ENCODE results near the gene PTPRN.

The PTPRN gene

DNA sequence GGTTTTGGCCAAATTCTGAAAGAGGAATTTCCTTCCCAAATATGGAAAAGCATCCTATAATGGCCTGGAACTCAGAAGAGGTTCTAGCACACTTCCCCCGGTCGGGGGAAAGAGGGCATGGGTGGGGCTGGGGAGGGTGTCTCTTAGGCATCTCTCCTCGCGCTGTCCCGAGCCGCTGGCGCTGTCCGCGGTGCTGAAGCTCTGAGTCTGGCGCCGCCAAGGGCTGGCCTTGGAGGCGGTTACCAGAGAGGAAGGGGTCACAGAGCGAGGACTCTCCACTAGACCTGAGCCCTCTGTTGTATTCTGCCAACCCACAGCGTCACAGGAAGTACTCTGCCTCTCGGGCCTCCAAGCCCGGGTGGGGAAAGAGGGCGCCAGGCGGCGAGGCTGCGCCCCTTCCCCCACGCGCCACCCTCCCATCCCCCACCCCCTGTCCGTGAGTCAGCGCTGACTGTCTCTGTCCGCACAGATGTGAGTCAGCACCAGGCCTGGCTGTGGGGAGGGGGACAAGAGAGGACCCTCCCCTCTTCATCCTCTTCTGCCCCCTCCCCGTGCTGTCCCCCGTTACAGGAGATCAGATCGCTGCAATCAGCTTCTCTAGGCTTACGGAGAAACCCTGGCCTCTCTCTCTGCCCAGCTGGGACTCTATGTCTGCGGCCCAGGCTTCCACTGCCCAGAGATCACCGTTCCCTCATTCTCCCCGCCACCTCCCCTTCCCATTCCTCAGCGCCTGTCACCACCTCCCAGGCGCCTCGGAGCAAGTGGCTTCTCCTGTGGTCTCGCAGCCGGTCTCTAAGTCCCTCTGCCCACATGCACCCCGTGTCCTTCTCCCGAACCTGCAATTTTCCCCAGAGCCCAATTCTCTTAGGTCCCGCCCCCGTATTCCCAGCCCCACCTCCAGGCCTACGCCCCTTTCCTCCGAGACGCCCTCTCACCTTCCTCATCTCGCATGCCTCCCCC is 779 bp downstream of the PTPRN start:
- peak; percentile 41 for DNase-seq (ENCODE audit: low spot score)

DNA sequence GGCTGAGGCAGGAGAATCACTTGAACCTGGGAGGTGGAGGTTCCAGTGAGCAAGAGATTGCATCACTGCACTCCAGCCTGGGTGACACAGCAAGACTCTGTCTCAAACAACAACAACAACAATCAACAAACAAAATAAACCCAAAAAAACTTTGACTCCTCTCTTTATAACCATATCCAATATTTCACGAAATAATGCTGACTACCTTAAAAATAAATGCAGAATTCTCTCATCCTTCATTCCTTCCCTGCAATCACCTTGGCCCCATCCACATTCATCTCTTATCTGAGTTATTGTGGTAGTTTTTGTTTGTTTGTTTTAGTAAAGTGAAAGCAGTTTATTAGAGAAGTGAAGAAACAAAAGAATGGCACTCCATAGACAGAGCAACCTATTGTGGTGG is 3.2 kb downstream of the PTPRN start:
- no peak for DNase-seq (ENCODE audit: low spot score)

DNA sequence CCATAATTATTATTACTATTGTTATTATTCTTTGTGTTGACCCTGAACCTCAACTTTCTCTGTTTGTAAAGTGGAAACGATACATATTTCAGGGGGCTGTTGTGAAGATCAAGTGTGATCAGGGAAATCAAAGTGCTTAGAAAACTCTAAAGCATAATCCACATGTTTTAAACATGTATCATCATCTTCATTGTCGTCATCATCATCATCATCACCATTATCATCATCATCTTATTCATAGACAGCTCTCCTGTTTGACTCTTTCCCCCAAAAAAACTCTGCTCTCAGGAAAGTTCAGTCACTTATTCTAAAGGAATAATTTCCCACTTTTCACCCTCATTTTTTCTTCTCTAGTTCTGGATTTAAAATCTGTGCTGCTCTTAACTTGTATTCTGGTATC is 5.0 kb downstream of the PTPRN start:
- DNase-seq (ENCODE audit: low spot score), result no peak

DNA sequence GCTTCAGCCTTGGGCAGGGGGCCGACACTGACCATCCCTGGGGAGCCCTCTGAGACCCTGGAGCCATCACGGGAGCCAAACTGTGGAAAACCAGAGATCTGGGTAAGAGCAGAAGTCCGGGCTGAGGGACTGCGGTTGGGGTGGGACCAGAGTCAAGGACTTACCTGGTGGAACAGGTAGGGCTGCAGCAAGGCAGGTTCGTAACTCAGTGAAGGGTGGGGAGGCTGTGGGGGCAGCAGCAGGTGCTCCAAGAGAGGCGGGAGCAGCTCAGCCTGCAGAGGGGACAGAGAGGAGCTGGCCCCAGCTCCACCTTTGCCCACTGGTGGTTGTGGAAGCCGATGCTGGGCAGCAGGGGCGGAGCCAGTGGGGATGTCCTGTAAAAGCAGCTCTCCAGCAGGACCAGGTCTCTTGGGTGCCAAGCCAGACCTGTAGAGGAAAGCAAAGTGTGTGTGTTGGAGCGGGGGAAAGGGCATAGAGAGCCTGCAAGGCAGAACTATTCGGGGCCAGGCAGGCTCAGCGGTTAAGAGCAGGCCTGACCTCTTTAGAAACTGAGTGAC is 6.7 kb downstream of the PTPRN start:
- no peak for DNase-seq (ENCODE audit: low spot score)

DNA sequence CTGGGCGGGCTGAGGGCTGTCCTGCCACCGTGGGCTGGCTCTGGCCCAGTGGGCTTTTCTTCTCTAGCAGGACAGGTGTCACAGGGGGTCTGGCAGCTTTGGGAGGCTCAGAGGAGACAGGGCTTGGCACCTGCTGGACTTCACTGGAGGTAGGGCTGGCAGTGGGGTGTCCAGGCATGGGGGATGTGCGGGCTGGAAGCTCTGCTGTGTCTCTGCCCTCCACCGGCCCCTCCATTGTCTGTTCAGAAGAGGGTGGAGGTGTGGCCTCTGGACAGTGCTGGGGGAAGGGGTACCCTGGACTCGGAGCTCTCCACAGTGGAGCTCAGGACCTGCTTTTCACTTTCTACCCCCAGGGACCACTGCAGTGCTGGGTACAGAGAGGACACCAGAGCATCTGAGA is 9.2 kb downstream of the PTPRN start:
- no peak for DNase-seq (ENCODE audit: low spot score)

DNA sequence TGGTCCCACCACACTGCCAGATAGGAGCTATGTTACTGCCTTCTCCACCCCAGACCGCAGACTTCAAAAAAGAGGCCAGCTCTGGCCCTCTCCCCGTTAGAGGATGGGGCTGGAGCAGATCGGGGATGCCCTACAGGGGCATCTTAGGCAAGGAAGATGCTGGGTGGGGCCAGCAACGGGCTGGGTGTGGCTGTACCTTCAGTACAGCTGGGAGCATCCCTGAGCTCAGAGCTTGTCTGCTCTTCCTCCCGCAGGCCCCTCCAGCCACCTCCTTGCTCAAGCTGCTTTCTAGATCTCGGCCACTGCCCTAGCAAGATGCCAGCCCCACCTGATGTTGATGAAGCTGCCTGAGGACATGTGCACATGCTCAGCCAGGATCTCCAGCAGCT is 9.8 kb downstream of the PTPRN start:
- no peak for DNase-seq (ENCODE audit: low spot score)

DNA sequence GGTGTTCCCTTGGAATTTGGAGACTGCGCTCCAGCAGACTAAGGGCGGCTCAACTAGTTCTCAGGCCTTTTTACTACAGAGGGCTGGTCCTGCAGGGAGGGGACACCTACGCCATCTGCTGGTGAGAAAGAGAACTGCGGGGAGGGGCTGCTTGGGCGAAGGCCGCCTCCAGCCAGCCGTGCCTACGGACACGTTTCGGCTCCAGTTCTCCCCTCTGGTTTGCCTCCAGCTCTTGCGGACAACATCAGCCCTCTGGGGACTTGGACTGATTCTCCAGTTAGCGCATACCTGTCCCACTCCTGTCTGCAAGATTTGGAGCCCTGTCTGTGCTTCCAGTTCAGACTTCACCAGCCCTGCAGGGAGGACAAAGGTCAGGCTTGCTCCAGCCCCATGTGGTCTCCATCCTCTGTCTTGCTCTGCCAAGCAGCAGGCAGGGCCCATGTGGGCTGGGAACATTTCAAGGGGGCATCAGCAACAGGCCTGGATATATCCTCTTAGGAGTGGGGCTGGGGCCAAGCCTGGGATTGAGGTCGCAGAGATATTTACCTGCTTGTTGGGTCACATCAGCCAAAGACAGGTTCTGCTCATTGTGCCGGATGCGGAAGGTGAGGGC is 10.3 kb downstream of the PTPRN start:
- DNase-seq (ENCODE audit: low spot score), result peak; percentile 85

DNA sequence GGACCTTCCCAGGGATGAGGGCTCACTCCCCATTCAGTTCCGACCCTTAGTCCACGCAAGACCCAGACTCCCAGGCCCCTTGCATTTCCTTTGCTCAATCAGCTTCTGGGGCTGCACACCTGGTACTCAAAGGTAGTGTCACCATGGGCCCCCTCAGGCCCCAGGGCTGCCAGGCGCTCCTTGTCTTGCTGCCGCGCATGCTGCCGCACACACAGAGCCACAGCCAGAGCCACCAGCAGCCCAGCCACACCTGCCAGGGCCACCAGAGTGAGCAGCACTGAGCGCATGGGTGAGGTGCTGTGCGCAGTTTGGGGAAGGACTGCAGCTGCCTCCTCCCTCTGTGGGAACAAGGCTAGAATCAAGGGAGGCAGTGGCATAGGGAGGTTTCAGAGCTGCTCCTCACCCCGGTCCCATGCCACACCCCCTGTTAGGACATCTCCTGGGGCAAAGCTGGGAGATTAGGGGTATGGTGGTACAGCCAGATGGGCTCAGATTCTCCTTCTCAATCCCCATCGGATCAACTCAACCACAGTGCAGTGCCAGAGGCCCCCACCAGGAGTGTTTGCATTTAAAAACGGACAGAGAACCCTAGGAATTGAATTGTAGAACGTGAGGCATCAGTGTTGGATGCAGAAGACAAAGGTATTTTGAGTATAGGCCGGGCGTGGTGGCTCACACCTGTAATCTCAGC is 11.3 kb downstream of the PTPRN start:
- no peak for DNase-seq (ENCODE audit: low spot score)

DNA sequence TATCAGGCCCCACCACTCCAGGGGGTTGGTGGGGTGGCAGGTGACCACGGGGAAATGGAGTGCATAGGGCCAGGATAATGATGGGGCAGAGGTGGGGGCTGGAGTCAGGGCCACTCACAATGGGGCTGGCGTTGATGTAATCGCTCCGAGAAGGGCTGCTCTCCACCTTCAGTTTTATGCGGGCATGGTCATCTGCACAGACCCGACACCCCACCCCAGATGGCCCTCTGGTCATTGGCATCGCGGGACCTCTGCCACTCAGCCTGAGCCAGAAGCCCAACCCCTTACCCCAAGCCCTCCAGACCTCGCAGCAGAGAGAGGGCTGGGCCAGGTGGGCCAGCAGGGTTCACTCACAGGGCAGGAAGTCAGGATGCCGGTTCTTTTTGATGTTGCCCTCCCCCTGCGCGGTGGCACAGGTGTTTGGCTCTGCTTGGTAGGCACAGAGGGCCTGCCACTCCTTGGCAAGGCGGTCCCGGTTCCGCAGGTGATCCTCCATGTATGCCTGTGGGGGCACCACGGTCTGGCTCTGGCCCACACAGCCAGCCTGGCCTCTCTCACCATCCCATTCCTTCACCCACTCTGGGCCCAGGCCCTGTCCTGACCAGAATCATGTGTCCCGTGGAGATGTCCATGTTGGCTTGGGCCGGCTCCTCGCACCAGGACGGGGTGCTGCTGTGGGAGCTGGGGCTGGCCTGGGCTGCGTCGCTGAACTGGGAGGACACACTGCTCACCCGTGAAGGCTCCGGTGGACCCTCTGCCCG is 12.4 kb downstream of the PTPRN start:
- DNase-seq (ENCODE audit: low spot score), result no peak

DNA sequence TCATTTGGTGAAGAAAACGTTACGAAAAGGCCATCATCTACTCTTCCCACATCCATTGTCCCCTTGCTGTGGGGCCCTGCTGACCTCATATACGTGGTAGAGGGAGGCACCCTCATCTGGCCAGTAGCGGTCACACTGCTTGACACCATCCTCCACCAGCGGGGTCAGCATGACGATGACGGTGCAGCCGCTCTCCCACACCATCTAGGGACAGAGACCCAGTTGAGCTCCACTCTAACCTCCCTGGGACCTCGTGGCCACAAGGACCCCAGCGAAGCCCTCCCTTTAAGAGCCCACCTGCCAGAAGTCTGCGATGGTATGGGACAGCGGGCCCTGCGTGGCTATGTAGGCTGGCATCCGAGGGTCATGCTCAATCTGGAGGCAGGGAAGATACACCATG is 13.1 kb downstream of the PTPRN start:
- DNase-seq (ENCODE audit: low spot score), result no peak

DNA sequence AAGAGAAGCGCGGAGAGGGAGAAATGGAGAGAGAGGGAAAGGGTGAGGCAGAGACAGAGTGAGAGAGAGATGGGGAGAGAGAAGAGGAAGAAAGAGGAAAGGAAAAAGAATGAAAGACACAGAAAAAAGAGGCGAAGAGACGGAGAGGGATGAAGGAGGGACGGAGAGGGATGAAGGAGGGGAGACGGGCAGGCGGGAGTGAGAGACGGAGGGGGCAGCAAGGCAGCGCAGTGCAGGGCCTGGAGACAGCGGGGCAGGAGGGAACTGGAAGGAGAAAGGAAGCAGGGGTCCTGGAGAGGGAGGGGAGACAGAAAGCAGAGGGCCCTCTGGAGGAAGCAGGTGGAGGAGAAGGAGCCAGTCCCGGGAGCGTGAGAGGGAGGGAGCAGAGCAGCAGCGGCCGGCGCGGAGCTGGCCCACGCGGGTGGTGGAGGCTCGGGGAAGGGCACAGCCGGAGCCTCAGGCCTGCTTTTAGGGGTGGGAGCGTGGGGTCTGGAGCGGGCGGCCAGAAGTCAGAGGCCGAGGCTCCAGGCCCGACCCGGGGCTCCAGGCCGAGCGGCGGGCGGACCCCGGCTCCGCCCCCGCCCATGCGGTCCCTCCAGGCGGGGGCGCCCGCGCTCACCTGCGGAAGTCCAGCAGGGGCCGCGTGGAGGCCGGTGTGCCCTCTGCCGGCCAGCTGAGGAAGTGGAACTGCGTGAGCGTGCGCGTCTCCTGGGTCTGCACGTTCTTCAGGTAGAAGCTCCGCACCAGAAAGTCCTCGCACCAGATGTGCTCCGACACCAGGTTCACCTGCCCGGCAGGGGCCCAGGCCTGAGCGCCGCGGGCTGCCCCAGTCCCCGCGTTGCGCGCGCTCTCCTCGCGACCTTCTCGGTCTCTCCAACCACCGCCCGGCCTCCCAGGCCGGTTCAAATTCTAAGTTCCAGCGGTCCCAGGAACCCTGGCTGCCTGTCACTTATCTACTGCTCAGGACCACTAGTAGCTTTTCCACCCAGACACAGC is 14.5 kb downstream of the PTPRN start:
- peak; percentile 91 for DNase-seq (ENCODE audit: low spot score)

DNA sequence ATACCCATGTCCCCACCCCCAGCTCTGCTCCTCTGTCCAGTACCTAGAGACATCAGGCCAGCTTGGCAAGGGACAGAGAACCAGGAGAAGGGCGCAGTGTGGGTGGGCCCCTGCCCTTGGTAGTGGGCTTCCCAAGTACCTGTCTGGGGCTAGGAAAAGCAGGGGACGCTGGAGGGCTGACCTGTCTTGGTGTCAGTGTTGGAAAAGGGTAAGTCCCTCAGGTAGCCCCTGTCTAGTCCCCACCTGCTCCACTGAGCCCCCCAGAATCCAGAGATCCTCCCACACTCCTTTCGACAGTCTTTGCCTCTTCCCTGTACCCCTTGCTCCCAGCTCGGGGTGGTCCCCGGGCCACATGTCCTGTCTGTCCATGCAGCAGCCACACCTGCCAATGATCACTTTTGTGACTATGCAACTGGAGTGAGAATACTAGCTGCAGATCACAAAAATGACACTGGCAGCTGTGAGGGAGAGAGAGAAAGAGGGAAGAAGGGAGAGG is 15.4 kb downstream of the PTPRN start:
- no peak for DNase-seq (ENCODE audit: low spot score)

DNA sequence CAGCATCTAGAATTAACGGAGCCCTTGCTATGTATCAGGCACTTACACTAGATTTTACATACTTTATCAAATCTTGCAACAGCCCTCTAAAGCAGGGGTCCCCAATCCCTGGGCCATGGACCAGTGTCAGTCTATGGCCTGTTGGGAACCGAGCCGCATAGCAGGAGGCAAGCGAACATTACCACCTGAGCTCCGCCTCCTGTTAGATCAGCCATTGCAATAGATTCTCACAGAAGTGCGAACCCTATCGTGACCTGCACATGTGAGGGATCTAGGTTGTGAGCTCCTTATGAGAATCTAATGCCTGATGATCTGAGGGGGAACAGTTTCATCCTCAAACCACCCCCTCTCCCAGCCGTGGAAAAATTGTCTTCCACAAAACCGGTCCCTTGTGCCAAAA is 16.6 kb downstream of the PTPRN start:
- no peak for DNase-seq (ENCODE audit: low spot score)

DNA sequence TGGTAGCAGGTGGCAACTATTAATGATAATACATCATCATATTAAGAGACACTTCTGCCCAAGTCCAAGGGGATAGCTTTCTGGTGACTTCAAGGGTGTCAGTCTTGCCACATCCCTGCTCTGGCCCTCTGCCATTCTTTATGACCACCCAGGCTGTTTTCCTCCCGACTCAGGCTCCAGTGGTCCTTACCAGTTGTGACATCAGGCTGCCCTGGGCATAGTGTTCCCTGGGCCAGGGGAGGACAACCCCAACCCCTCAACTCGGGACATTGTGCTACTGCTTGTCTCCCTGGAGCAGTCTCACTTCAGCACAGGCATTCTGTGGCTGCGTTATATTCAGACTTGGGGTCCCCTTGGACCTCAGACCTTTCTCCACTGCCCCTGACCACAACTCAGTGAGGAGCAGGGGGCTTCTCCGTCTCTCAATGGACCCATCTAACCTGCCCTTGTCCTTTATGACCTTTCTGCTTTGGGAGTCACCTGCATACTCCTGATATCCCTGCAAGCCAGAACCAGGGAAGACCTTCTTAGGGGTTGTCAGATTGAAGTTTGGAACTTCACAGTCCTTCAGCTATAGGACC is 17.2 kb downstream of the PTPRN start:
- no peak for DNase-seq (ENCODE audit: low spot score)

DNA sequence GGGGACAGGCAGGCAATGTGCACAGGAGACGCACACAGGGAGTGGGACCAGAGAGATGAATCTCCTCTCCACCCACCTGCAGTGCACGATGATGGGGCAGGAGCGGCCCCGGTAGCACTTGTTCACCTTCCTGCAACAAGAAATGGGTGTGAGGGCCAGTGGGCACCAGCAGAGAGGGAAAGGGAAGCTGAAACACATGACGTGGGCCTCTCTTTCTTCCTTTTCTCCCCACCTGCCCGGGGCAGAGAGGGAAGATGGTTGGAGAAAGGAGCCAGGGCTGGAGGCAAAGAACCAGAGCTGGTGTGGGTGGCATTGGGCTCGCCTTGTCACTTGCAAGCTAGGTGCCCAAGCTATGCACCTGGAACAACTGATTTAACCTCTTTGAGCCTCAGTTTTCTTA is 17.8 kb downstream of the PTPRN start:
- no peak for DNase-seq (ENCODE audit: low spot score)

DNA sequence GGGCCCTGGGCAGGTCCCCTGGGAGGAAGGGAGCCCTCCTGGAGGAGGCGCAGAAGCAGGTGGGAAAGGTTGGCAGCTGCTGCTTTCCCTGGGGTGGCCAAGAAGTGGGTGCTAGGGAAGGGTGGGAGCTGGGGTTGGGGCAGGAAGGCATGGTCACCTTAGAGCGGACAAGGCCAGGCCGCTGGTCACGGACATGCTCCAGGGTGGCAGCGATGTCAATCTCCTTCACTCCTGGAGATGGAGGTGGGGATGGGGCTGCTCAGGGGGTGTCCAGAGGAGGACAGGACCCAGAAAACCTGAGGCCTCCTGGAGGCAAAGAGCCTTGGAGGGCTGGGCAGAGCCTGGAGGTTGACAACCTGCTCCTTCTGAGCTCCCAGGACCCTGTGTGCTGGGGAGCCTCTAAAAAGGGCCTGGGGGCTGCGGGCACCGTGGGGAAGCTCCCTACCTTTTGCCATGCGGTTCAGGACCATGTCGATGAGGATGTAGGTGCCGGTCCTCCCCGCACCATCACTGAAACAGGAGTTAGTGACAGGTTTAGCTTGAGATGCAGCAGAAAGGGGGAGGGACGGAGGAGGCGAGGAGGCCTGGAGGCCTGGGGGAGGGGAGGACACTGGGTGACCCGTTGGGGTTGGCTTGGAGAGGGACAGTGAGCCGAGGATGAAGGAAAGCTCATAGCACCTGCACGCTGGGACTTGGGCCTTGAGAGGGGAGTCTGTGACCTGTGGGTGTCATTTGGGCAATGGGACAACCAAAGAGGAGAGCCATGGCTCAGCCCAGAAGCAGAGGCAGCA is 18.6 kb downstream of the PTPRN start:
- no peak for DNase-seq (ENCODE audit: low spot score)

DNA sequence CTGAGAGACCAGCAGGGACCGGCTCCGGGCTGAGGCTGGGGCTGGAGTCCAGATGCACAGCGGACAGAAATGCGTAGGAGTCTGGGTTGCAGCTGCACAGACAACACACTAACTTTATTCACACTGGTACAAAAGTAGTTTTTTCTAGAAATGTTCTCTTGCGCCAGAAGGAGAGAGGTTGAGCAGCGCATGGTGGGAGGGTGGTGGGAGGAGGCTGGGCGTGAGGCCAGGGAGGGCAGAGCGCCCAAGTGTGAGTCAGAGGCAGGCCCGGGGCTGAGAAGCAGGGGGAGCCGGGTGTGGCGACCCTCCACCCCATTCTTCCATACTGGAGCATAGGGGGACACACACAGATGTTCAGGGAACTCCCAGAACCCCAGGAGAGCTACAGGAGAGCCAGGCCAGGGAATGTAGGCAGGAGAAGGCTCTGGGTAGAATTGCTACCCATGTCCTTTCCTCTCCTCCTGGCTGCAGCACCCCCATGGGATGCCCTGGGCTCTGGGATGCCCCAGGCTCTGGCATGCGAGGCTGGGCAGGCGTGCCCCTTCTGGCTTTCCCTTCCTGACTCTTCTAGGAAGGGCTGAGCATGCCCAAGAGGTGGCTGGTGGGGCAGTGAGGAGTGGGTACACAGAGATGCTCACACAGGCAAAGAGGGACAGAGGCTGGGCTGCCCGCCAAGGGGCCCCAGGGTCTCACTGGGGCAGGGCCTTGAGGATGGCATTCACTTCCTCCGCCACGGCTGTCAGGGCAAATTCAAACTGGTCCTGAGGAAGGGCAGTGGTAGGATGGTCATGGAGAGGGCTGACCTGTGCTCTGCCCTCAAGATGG is 19.5 kb downstream of the PTPRN start:
- DNase-seq (ENCODE audit: low spot score), result no peak

DNA sequence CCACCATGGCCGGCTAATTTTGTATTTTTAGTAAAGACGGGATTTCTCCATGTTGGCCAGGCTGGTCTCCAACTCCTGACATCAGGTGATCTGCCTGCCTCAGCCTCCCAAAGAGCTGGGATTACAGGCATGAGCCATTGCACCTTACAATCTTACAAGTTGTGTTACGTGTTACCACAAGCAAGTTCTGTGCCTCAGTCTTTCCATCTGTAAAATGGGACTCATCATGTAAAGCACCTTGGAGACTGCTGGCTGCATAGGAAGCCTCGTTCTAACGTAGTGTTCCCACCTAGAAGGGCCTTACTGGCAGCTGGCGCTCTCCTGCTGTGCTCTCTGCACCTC is 20.0 kb downstream of the PTPRN start:
- no peak for DNase-seq (ENCODE audit: low spot score)

Data from CD4-positive, alpha-beta T cell treated with Interleukin-6 at 100 ng/mL for 8 hours (primary cell).